Thoracic aorta (tissue), 2 donors: ENCODE data around the gene SOCS2. TPM values are rescaled to one million over a fixed set of nuclear protein-coding genes. Genes with fewer than 3 reads are reported as not detected.

Experiments
- ATAC-seq: fragments of 150-250 bp; one replicate; pipeline ENCODE4 v1.8.0; 2017; ENCODE audit warnings: low read depth; ENCODE audit not compliant: insufficient number of reproducible peaks, low FRiP score
- DNase-seq: peaks from one replicate; pipeline ENCODE4 v3.0.0-alpha.2; 2020; ENCODE audit warnings: low spot score
- H3K27ac ChIP-seq, 2 donors: fragments of 200-600 bp; sonication (generic); 1 replicate in 1 of 2; 2 replicates in 1 of 2; pipeline ENCODE4 v1.5.1; 2016; ENCODE audit warnings: mild to moderate bottlenecking in 2 of 2, moderate library complexity in 2 of 2
- H3K27me3 ChIP-seq: fragments of 200-600 bp; sonication (generic); replicated peaks from 2 replicates; pipeline ENCODE4 v1.6.0; 2016; ENCODE audit warnings: mild to moderate bottlenecking; ENCODE audit not compliant: insufficient read depth
- H3K36me3 ChIP-seq: fragments of 200-600 bp; sonication (generic); one replicate; pipeline ENCODE4 v1.5.1; 2016
- H3K4me1 ChIP-seq, 2 donors: fragments of 200-600 bp; sonication (generic); 1 replicate in 1 of 2; 2 replicates in 1 of 2; pipeline versions ENCODE4 v1.5.1 to v1.6.0; 2016; ENCODE audit warnings: low read depth in 2 of 2, mild to moderate bottlenecking in 1 of 2; ENCODE audit not compliant: control insufficient read depth in 1 of 2
- H3K4me3 ChIP-seq: fragments of 200-600 bp; sonication (generic); 2 replicates; pipeline ENCODE4 v1.5.1; 2016; ENCODE audit warnings: mild to moderate bottlenecking
- H3K9me3 ChIP-seq: fragments of 200-600 bp; sonication (generic); 2 replicates; pipeline ENCODE4 v1.5.1; 2016
- CTCF ChIP-seq: fragments of 200-600 bp; sonication (generic); IDR thresholded peaks from one replicate; pipeline ENCODE4 v1.5.1; 2019; ENCODE audit warnings: antibody characterized with exemption
- total RNA-seq, 2 donors: library from RNA; depleted of rRNA; stranded (reverse); fragments of >200 nt; gene quantifications; one replicate each; pipeline versions ENCODE4 v1.1.0 to v1.2.3, GENCODE V29; 2016

The SOCS2 gene
- total RNA-seq, 2 donors from 2014 or later = 51.4 to 56.3 TPM

DNA sequence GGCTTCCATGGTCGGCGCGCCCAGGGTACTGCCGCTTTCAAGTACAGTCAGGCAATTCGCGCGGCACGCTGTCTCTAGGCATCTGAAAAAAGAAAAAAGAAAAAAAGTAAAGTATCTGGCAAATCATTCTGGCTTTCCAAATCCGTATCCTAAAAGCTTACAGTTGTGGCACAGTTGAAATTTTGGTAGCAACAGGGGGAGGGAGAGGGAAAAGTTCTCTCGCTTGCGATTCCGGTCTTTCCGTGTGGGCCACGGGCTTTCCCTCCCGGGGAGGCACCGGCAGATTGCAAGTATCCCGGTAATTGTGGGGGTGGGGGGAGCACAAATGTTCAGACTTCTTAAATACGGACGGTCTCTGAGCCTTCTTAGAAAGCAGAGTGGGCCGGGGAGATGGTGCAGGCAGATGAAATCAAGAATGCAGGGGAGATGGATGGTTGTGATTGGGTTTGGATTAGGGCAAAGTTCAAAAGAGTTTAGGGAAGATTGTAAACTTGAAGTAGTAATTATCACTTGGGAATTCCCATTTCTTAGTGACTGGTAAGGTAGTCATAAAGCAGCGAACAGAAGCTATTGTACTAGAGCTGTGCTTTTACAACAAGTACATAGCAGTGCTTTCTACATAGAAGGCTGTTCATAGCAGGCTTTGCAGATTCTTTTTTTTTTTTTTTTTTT lies 1.2 kb downstream of the SOCS2 start:
- TF ChIP-seq CTCF = no peak
- no peak for DNase-seq
- no peaks in the 10 kb centered on the region for H3K36me3 ChIP-seq
- ATAC-seq = no peak
- no peaks in the 10 kb centered on the region for H3K9me3 ChIP-seq
- peak overlapping the region in 1 of 2 donors; percentile 72 for H3K27ac ChIP-seq
- no peaks in the 10 kb centered on the region for H3K27me3 ChIP-seq
- H3K4me3 ChIP-seq = peak overlapping the region; percentile 84
- peaks cover 4 to 27% of the 10 kb centered on the region in 2 donors for H3K4me1 ChIP-seq

DNA sequence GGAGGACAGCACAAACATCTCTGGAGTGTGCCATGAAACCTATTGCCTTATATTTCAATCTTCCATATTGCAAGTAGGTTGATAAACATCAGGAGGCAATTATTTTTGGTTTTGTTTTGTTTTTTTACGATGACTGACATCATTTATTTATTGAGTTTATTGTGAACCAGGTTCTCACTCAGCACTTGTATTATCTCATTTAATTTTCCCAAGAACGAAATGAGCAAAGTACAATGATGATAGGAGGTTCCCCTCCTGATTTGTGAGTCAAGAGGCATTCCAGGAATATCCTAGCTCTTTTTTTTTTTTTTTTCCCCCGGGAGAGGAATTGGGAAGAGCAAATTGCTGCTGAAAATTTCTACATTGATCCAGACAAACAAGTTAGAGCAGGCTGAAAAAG lies 4.7 kb downstream of the SOCS2 start:
- no peaks in the 10 kb centered on the region for H3K9me3 ChIP-seq
- H3K4me1 ChIP-seq = peaks cover 4 to 24% of the 10 kb centered on the region in 2 donors
- DNase-seq (no peak), ATAC-seq (no peak)
- no peaks in the 10 kb centered on the region for H3K27me3 ChIP-seq
- no peak for TF ChIP-seq CTCF
- no peak overlapping the region for H3K4me3 ChIP-seq
- H3K36me3 ChIP-seq = no peaks in the 10 kb centered on the region
- no peak overlapping the region for H3K27ac ChIP-seq

GRCh38 chr12:93578221-93578620 lies 5.7 kb downstream of the SOCS2 start:
- DNase-seq (no peak), ATAC-seq (no peak)
- no peak overlapping the region for H3K27ac ChIP-seq
- no peak overlapping the region for H3K4me3 ChIP-seq
- H3K9me3 ChIP-seq = no peaks in the 10 kb centered on the region
- no peaks in the 10 kb centered on the region for H3K27me3 ChIP-seq
- TF ChIP-seq CTCF = no peak
- no peaks in the 10 kb centered on the region for H3K36me3 ChIP-seq
- peaks cover 4 to 20% of the 10 kb centered on the region in 2 donors for H3K4me1 ChIP-seq

DNA sequence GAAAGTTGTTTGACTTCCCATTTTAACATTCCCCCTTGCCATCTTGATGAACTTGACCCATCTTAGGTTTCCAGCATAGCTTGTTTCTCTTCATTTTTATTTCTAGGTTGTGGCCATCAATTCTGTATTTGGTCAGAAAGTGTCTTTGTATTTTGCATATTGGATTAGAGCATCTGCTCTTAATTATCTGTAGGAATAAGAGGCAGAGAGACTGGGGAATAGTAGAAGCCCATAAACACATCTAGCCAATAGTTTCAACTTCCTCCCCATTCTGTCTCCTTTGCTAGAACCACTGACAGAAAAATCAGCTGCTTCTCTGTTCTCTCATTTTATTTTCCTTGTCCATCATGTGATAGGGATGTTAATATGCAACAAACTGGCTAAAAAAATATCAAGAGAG lies 8.2 kb downstream of the SOCS2 start:
- no peak for TF ChIP-seq CTCF
- Histone ChIP-seq H3K36me3 (no peaks in the 10 kb centered on the region), H3K4me3 (no peak overlapping the region), H3K9me3 (no peaks in the 10 kb centered on the region), H3K4me1 (peaks cover 1 to 4% of the 10 kb centered on the region in 2 donors), H3K27me3 (no peaks in the 10 kb centered on the region), H3K27ac (no peak overlapping the region)
- ATAC-seq (no peak), DNase-seq (no peak)

DNA sequence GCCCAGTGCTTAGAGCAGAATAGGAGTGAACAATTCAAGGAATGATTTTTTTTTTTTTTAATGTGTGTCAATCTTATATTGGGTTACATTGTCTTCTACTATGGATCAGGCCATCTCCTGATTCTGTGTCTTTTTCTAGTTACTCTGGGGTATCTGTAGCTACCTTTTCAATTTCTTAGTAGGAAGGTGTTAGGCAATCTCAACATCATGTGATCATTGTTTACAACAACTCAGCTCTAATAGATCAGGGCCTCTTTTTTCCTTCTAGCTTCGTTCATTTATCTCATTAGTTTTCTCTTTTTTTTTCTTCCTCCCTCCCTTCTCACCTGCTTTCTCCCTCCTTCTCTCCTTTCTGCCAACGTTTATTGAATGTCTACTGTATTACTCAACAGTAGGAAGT lies 8.9 kb downstream of the SOCS2 start:
- DNase-seq = no peak
- H3K9me3 ChIP-seq = no peaks in the 10 kb centered on the region
- no peaks in the 10 kb centered on the region for H3K27me3 ChIP-seq

More for the DNA sequence above, 8.9 kb downstream of the SOCS2 start:
- Histone ChIP-seq H3K4me3 (no peak overlapping the region), H3K4me1 (no peaks in the 10 kb centered on the region), H3K36me3 (no peaks in the 10 kb centered on the region), H3K27ac (no peak overlapping the region)
- no peak for ATAC-seq
- no peak for TF ChIP-seq CTCF
